Activated CD4-positive, alpha-beta T cell treated with anti-CD3 and anti-CD28 coated beads, Interleukin-10, Interleukin-2, amounts not matched to agents 100 ng/mL and 50 ng/mL, durations not matched to agents 16 hours and 8 hours (primary cell): ENCODE measurements around the gene CARD8.
"Not testable (repeated sequence)": the region's sequence is repeated elsewhere in the genome, so short reads cannot be mapped to it uniquely, and the experiment has no call there.

Experiments used
- DNase-seq: peaks from one replicate; pipeline ENCODE4 v3.0.0-alpha.2; 2020

The CARD8 gene, protein sequence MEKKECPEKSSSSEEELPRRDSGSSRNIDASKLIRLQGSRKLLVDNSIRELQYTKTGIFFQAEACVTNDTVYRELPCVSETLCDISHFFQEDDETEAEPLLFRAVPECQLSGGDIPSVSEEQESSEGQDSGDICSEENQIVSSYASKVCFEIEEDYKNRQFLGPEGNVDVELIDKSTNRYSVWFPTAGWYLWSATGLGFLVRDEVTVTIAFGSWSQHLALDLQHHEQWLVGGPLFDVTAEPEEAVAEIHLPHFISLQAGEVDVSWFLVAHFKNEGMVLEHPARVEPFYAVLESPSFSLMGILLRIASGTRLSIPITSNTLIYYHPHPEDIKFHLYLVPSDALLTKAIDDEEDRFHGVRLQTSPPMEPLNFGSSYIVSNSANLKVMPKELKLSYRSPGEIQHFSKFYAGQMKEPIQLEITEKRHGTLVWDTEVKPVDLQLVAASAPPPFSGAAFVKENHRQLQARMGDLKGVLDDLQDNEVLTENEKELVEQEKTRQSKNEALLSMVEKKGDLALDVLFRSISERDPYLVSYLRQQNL

DNA sequence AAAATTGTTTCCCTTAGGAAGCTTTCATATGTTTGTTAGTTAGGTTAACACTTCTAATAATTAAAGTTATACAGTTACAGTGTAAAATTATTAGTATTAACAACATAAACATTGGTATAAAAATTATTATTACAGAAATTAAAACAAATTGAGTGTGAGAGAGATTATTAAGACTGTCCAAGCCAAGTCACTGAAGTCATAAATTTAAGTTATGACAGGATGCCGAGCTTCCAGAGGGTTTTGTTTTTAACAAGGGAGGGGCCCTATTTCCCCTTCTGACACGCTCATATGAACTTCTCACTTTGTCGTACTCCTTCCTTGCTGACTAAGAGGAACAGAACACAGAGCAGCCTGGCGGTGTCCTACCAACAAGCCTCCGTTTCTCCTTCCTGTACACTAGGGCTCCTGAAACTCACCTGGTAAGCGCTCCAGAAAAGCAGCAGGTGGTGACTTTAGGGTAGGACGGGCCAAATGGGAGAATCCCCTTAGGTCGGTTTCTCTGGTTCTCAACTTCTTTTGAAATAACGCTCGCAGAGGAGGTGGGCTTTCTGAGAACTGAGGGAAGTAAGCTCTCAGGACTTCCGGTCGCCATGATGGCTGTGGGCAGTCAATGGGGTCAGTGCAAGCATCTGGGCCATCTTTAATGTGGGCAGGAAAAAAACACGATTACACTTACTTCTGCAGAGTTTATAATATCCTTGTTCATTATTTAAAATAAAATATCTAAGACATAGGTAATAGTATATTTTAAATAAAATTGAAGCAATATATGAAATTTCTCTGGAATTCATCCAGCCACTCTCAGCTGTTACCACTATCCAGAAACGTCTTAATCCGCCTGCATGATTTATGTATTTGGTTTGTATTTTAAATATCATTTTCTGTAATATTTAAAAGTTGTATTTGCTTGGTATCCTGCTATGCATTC is at the start of gene CARD8:
CARD8 (minus strand) TSS at position 537 of the 928 bp plus-strand sequence. CDS start 14,892 bp downstream, outside the sequence.
- peak; percentile 93 for DNase-seq

DNA sequence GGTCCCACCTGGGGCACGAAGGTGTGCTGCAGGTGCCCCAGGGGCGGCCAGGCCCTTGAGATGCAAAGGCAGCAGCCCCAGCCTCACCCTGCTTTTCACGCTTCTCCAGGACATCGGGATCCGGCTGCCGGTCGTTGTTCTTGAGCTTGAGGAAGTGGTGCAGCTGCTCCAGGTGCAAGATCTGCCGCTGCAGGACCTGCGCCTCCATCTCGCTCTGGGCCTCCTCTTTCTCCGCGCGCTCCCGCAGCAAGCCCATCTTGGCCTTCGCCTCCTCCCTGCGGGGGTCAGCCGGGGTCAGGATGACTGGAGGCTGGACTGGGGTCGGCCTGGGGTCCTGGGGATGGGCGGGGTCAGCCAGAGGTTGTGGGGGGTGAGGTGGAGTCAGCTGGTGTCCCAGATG is 48.2 kb upstream of the CARD8 start:
- no peak for DNase-seq

DNA sequence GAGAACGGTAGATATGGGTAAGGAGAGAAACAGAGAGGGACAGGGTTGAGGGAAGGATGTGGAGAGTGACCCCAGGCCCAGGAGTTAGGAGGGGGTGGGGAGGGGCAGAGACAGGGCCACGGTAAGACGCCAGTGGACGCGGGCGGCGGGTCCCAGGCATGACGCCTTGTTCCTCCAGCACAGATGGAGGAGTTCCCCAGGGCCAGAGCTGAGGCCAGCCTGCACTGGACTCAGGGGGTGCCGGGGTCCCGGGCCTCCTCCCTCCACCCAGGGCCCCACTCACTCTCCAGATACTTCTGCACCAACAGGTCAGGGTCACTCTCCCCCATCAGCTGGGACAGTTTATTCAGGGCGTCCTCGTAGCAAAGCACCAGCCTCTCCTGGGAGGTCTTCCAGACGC is 47.7 kb upstream of the CARD8 start:
- no peak for DNase-seq

DNA sequence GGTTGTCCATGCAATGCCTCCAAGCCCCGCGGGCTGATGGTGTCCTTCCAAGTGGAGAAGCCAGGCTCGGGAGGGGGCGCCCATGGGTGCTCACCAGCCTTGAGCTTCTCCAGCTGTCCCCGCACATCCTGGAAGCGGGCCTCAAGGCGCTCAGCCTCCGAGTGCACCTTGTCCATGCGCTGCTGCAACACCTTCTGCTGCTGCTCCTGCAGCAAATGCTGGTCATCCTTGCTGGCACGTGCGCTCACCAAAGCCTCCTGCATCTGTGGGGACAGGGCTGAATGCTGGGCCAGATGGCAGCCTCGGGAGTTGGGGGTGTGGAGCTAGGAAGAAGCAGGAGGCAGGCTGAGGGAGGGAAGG is 46.9 kb upstream of the CARD8 start:
- DNase-seq, result no peak

DNA sequence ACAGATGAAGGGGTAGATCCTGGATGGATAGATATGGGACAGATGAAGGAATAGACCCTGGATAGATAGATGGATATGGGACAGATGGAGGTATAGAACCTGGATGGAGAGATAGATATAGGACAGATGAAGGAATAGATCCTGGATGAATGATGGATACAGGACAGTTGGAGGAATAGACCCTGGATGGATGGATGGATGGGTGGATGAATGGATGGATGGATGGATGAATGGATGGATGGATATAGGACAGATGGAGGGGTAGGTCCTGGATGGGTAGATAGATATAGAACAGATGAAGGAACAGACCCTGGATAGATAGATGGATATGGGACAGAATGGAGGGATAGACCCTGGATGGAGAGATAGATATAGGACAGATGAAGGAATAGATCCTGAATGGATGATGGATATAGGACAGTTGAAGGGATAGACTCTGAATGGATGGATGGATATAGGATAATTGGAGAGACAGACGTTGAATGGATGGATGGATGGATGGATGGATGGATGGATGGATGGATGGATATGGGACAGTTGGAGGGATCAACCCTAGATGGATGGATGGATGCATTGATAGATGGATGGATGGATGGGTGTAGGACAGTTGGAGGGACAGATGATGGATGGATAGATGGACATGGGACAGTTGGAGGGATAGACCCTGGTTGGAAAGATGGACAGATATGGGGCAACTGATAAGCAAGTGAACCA is 46.3 kb upstream of the CARD8 start:
- DNase-seq, result no peak

DNA sequence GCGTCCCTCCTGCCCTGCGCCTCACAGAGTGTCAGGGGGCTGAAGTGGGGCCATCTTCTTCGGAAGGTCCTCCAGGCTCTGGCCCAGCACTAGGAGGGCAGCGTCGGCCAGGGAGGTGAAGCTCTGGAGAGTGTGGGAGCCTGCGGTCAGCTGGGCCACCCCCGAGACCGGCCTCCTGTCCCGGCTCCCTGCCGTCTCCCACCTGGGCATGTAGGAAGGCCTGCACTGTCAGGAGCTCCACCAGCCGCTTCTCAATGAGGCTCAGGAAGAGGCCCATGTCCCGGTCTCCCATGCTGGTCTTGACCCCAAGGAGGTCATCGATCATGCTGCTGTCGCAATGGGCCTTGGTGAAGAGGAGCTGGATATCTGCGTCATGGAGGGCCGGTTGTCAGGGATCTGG is 42.3 kb upstream of the CARD8 start:
- DNase-seq, result no peak

DNA sequence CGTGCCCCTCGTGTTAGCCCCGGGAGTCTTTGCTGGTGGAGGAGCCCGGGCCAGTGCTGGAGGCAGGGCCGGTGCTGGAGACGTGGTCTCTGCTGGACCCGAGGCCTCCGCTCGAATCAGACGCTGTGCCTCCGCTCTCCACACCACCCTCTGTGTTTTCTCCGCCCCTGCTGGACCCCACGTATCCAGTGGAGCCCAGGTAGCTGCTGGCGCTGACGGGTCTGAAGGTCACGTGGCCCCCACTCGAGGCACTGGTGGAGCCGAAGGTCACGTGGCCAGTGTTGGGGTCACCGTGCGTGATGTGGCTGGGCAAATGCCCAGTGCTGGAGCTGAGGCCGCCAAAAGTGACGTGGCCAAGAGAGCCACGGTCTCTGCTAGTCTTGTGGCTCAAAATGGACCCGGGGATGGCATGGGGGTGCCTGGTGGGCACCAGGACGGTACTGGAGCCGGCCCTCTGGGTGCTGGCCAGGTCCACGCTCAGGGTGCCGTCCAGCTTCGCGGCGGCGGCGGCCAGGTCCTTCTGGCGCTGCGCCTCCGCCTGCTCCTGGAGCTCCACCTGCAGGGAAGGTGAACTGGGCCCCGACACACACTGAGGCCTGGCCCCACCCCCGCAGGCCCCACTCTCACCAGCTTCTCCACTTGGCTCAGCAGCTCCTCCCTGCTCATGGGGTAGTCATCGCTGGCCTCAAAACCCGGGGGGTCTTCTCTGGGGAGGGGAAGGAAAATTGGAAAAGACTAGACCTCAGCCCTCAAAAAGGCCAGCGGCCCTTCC is 41.4 kb upstream of the CARD8 start:
- DNase-seq, result no peak

DNA sequence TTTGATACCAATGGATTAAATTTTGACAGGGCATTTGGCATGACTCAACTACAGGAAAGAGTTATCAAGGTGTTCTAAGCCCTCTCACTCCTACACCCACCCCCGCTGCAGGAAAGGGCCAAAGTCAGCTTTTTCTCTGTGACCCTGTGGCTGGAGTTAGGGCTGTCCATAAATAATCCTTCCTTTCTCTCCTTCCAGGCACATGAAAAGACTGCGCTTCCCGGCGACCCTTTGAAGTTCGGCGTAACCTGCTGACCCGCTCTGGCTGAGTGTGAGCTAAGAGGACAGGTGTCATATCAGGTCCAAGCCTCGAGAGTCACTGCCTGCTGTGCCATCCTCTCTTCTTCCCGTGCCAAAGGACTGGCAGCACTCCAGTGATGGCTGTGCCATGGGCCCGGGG is 39.7 kb upstream of the CARD8 start:
- DNase-seq, result no peak

DNA sequence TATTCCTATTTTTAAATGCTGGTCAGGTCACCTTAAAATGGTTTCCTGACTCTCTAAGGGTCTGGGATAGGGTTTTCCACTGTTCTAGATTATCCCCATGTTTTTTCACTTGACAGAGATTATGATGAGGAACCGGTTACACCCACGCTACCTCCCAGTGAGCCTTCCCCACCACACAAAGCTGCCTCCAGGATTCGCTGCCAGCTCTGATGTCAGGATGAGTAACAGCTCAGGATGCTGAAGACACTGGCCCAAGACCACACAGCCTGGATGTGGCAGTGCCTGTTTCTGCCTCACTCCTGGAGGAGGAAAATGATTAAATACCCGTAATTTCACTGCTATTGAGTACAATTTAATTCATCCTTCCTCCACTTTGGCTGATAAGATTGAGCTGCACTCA is 37.1 kb upstream of the CARD8 start:
- no peak for DNase-seq

DNA sequence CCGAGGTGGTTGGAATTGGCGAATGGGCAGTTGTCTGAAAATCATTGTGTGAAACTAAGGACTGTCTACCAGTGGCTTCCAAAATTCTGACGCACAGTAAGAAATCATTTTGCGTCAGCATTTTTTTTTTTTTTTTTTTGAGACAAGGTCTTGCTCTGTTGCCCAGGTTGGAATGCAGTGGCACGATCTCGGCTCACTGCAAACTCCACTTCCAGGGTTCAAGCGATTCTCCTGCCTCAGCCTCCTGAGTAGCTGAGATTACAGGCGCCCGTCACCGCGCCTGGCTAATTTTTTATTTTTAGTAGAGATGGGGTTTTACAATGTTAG is 35.7 kb upstream of the CARD8 start:
- DNase-seq, result not testable (repeated sequence)

DNA sequence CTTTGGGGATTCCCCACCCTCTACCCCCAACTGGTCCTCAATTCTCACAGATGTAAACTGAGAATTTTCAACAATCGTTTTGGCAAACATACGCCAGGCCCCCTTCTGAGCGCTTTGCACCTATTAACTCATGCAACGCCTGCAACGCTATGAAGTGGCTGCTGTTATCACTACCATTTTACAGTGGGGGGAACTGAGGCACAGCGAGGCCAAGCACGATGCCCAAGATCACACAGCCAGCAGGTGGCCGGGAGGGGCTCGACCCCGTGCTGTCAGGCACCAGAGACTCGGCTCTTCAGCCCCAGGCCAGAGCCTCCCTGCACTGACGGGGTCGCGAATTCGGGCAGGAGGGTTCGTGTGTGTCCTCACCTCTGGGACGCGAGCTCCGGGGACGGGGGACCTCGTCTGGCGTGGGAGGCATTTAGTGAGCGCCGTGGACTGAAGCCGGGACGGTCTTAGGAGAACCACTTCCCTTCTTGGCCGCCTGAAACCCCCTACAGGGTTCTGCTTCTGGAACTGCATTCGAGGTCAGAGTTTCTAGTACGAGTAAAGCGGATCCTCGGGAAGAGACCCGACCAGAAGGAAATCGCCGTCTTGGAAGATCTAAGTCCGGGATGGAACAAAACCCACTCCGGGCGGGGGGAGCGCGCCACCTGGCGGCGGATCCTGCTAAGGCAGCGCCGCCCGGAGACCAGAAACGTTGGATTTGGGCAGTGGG is 35.2 kb upstream of the CARD8 start:
- peak; percentile 60 for DNase-seq

DNA sequence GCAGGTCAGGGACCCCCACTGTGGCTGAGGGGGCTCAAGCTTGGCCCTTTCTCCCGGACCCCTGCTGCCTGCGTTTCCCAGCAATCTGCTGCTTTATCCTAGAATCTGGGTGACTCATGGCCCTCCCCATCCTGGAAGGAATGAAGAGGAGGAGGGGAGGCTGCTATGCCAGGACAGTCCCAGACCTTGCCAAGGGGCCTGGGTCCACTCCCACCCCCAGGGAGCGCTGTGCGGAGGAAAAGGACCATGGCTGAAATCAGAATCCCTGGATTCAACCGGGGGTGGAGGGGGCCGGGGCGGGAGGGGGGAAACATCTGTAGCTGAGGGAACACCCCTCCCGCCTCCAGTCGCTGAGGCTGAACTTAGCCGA is 34.7 kb upstream of the CARD8 start:
- no peak for DNase-seq

DNA sequence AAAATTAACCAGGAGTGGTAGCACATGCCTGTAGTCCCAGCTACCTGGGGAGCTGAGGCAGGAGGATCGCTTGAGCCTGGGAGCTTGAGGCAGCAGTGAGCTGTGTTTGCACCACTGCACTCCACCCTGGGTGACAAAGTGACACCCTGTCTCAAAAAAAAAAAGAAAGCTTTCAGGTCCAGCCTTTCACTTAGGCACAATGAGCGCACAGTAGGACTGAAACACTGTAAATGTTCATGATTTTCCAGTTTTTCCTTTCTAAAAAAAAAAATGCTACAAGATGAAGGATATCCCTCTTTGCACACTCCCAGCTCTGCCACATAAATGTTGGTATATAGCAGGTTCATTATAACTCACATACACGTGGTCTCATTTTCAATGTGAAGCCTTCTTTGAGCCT is 32.0 kb upstream of the CARD8 start:
- DNase-seq, result no peak

DNA sequence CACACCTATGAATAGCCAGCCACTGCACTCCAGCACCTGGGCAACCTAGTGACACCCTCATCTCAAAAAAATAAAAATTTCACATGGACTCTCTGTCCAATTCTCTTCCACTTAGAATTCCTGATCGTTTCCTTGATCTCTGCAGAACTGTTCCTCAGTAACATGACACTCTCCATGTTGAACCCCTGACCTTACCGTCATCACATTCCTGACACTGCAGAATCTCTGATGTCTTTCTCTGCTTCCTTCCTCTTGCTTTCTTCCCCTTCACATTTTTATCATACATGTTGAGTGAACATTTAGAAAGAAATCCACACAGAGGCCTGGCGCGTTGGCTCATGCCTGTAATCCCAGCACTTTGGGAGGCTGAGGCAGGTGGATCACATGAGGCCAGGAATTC is 29.2 kb upstream of the CARD8 start:
- no peak for DNase-seq

DNA sequence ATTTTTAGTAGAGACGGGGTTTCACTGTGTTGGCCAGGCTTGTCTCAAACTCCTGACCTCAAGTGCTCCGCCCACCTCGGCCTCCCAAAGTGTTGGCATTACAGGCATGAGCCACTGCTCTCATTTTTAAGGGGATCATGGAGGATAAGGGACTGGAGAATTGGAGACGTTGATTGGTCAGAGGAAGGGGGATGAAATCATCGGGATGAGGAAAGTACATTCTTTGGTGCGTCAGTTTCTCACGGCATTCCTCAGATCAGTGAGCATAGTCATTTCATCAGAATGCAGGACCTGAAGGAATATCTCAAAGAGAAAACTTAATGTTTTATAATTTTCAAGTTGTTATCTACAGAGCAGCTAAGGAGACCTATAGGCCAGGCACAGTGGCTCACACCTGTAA is 28.2 kb upstream of the CARD8 start:
- DNase-seq, result no peak

DNA sequence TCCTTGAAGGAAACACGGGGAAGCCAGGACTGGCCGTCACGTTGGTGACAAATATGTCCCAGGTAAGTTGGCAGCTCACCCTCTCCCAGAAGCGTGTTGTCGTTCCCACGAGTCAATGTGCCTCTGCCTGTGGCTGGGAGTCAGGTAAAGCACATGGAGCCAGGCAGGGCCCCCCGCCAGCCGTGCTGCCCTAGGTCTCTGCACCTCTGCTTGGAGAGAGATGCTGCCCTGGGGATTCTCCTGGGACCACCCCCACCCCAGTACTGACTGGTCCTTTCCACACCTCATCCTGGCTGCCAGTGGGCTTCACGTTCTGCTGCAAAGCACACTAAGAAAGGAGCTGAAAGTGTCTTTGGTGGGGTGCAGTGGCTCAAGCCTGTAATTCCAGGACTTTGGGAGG is 24.0 kb upstream of the CARD8 start:
- no peak for DNase-seq

DNA sequence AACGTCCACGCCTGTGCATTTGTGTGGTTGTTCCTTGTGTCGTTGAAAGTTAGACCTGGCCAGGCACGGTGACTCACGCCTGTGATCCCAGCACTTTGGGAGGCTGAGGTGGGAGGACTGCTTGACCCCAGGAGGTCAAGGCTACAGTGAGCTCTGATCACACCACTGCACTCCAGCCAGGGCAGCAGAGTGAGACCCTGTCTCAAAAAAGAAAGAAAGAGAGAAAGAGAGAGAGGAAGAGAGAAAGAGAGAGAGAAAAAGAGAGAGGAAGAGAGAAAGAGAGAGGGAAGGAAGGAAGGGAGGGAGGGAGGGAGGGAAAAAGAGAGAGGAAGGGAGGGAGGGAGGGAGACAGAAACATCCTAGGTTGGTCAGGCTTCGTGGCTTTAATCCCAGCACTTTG is 19.2 kb upstream of the CARD8 start:
- no peak for DNase-seq

DNA sequence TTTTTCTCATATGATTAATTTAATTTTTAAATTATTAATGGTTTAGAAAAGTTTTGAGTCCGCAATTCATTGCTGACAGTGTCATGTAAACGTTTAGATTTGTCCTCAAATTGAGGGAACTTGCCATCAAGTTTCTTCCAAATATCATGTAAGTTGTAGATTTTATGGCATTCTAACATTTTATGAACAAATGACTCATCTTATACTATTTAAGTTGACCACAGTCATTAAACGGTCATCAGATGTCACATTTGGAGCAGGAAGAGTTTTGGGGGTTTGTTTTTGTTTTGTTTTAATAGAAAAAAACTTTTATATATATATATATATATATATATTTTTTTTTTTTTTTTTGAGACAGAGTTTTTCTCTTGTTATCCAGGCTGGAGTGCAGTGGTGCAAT is 18.5 kb upstream of the CARD8 start:
- DNase-seq, result no peak

DNA sequence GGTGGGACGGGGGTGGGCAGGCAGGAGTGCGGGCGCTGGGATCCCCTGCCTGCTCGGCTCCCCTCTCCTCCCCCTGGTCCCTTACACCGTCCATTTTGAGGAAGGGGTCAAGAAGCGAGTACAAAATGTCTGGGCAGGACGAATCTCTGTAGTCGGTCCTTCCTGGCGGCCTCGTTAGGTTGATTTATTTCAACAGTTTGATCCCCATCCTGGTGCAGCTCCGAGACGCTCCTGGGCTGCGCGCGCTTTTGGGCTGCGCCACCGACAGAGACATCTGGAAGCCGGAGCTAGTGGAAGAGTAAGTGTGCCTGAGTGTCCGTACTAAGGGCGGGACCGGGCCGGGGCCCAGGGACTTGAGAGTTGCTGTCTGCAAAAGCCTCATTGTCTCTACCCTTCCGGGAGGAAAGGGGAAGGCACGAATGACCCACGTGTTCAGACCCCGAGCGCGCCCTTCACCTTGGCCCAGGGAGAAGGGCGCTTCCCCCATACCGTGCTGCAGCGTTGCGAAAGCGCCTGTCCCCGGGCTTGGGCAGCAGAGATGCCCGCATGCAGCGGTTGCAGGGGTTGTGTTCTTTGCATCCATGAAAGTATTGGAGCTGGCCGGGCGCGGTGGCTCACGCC is 15.9 kb upstream of the CARD8 start:
- DNase-seq, result peak; percentile 36

DNA sequence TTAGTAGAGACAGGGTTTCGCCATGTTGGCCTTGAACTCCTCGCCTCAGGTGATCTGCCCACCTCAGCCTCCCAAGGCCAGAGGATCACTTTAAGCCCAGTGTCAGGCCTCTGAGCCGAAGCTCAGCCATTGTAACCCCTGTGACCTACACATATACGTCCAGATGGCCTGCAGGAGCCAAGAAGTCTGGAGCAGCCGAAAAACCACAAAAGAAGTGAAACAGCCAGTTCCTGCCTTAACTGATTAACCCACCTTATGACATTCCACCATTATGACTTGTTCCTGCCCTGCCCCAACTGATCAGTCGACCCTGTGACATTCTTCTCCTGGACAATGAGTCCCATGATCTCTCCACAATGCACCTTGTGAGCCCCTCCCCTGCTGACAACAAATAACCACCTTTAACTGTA is 13.9 kb upstream of the CARD8 start:
- DNase-seq, result not testable (repeated sequence)

DNA sequence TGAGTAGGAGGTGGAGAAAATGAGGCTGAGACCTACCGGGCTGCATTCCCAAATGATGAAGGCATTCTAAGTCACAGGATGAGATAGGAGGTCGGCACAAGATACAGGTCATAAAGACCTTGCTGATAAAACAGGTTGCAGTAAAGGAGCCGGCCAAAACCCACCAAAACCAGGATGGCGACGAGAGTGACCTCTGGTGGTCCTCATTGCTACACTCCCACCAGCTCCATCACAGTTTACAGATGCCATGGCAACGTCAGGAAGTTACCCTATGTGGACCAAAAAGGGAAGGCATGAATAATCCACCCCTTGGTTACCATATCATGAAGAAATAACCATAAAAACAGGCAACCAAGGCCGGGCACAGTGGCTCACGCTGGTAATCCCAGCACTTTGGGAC is 9.6 kb upstream of the CARD8 start:
- DNase-seq, result not testable (repeated sequence)

DNA sequence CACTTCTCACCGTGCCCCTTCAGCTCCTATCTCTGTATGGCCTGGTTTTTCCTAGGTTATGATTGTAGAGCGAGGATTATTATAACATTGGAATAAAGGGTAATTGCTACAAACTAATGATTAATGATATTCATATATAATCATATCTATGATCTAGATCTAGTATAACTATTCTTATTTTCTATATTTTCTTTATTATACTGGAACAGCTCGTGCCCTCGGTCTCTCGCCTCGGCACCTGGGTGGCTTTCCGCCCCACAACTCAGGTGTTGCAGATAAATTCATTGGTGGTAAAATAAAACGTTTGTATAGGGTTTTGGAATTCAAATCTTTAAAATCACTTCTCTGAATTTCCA is 4.6 kb upstream of the CARD8 start:
- DNase-seq, result not testable (repeated sequence)
